ENCODE results near the gene RAPGEF3.

Gene RAPGEF3

GRCh38 chr12:47773858-47774580, 15.3 kb upstream of the RAPGEF3 start:
- no peak for DNase-seq (ENCODE audit: extremely low read depth, low read depth)

GRCh38 chr12:47773062-47773857, 14.6 kb upstream of the RAPGEF3 start, which contains the start of gene SLC48A1:
SLC48A1 (plus strand) TSS chr12:47773238; CDS start chr12:47773305, 67 bp downstream.
- DNase-seq (ENCODE audit: extremely low read depth, low read depth), result no peak

More at GRCh38 chr12:47773858-47774580, 15.3 kb upstream of the RAPGEF3 start:
- TF ChIP-seq CTCF (IDR thresholded peaks at IDR 0.05; ENCODE audit: low read depth, low read length), result no peak; the same call in 1 of the 2 replicates

GRCh38 chr12:47772738-47773061, 14.0 kb upstream of the RAPGEF3 start:
- no peak for TF ChIP-seq CTCF (IDR thresholded peaks at IDR 0.05; ENCODE audit: low read depth, low read length)
- DNase-seq (ENCODE audit: extremely low read depth, low read depth), result no peak

More at GRCh38 chr12:47773062-47773857, 14.6 kb upstream of the RAPGEF3 start, which contains the start of gene SLC48A1:
- peak; percentile 27 for TF ChIP-seq CTCF (IDR thresholded peaks at IDR 0.05; ENCODE audit: low read depth, low read length)

- DNase-seq (ENCODE audit: extremely low read depth, low read depth), result no peak
- TF ChIP-seq CTCF (IDR thresholded peaks at IDR 0.05; ENCODE audit: low read depth, low read length), result no peak
These were observed 13.5 kb upstream of the RAPGEF3 start for GRCh38 chr12:47772094-47772660.

DNA sequence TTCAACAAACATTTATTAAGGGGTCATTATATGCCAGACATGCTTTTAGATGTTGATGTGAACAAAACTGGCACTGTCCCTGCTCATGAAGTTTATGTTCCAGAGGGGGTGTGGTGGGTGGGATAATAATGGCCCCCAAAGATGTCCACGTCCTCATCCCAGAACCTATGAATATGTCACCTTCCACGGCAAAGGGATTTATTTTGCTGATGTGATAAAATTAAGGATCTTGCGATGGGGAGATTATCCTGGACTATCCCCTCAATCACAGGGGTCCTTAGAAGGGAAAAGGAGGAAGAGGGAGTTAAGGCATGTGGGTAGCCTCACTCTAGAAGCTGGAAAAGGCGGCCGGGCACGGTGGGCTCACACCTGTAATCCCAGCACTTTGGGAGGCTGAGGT, 12.6 kb upstream of the RAPGEF3 start:
- no peak for TF ChIP-seq CTCF (IDR thresholded peaks at IDR 0.05; ENCODE audit: low read depth, low read length)

DNA sequence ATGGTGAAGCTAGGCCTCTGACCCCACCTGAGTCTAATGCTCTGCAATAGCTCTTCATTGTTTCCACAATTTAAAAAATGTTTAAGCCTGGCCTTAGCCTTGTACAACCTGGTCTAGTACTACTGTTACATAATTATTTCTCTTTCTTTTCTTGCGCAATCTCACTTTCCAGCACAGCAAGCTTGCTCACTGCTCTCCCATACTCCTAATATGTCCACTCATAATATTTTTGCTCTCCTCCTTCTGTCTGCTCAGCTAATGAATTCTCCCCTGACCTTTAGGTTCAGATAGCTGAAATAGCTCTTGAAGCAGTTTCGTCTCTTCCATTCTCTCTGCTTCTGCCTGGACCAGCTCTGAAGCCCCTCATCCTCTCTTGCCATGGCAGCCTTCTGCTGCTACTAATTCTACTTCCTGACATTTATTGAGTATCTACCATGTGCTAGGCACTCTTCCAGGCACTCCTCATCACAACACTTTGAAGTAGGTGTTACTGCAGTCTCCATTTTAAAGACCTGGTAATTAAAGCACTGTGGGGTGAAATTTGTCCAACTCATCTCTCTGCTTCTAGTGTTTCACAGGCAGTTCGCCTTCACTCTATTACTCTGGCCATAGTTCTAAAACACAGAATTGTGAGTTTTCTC, 11.5 kb upstream of the RAPGEF3 start:
- no peak for TF ChIP-seq CTCF (IDR thresholded peaks at IDR 0.05; ENCODE audit: low read depth, low read length)
- no peak for DNase-seq (ENCODE audit: extremely low read depth, low read depth)

More for the DNA sequence above, 12.6 kb upstream of the RAPGEF3 start:
- no peak for DNase-seq (ENCODE audit: extremely low read depth, low read depth)
